Thoracic aorta (tissue), 2 donors: Measurements from ENCODE around the gene MAML3. TPM values are rescaled to one million over a fixed set of nuclear protein-coding genes. Genes with fewer than 3 reads are reported as not detected.

Experiments used
- ATAC-seq: fragments of 150-250 bp; one replicate; pipeline ENCODE4 v1.8.0; 2017; ENCODE audit warnings: low read depth; ENCODE audit not compliant: insufficient number of reproducible peaks, low FRiP score
- DNase-seq: peaks from one replicate; pipeline ENCODE4 v3.0.0-alpha.2; 2020; ENCODE audit warnings: low spot score
- H3K27ac ChIP-seq, 2 donors: fragments of 200-600 bp; sonication (generic); 1 replicate in 1 of 2; 2 replicates in 1 of 2; pipeline ENCODE4 v1.5.1; 2016; ENCODE audit warnings: mild to moderate bottlenecking in 2 of 2, moderate library complexity in 2 of 2
- H3K27me3 ChIP-seq: fragments of 200-600 bp; sonication (generic); replicated peaks from 2 replicates; pipeline ENCODE4 v1.6.0; 2016; ENCODE audit warnings: mild to moderate bottlenecking; ENCODE audit not compliant: insufficient read depth
- H3K36me3 ChIP-seq: fragments of 200-600 bp; sonication (generic); one replicate; pipeline ENCODE4 v1.5.1; 2016
- H3K4me1 ChIP-seq, 2 donors: fragments of 200-600 bp; sonication (generic); 1 replicate in 1 of 2; 2 replicates in 1 of 2; pipeline versions ENCODE4 v1.5.1 to v1.6.0; 2016; ENCODE audit warnings: low read depth in 2 of 2, mild to moderate bottlenecking in 1 of 2; ENCODE audit not compliant: control insufficient read depth in 1 of 2
- H3K4me3 ChIP-seq: fragments of 200-600 bp; sonication (generic); 2 replicates; pipeline ENCODE4 v1.5.1; 2016; ENCODE audit warnings: mild to moderate bottlenecking
- H3K9me3 ChIP-seq: fragments of 200-600 bp; sonication (generic); 2 replicates; pipeline ENCODE4 v1.5.1; 2016
- total RNA-seq, 2 donors: library from RNA; depleted of rRNA; stranded (reverse); fragments of >200 nt; gene quantifications; one replicate each; pipeline versions ENCODE4 v1.1.0 to v1.2.3, GENCODE V29; 2016
- TF ChIP-seq, protein P1 (sequence below): fragments of 200-600 bp; sonication (generic); IDR thresholded peaks from one replicate; pipeline ENCODE4 v1.5.1; 2019; ENCODE audit warnings: antibody characterized with exemption

Gene MAML3
- total RNA-seq, 2 donors from 2014 or later = 7.3 to 14.1 TPM

DNA sequence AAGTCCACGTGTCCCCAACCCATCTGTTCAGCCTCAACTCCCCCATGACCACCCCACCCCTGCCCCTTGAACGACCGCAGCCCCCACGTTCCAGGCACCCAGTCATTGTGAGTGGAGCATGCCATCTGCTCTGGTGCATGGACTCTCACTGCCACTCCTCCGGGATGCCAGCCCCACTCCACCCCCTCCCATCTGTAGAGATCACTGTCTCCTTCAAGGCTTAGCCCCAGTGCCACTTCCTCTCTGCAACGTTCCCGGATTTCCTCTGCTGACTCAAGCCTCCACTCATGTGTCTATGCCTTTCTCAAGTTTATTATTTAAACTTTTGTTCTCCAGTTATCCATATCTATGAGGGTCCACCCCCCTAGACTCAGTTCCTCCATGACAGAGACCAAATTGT lies 54.0 kb downstream of the MAML3 start:
- Histone ChIP-seq H3K27me3 (no peaks in the 10 kb centered on the region), H3K27ac (no peak overlapping the region), H3K4me1 (peaks cover 25 to 44% of the 10 kb centered on the region in 2 donors), H3K9me3 (no peaks in the 10 kb centered on the region), H3K4me3 (no peak overlapping the region), H3K36me3 (no peaks in the 10 kb centered on the region)
- no peak for DNase-seq
- TF ChIP-seq, protein P1, sequence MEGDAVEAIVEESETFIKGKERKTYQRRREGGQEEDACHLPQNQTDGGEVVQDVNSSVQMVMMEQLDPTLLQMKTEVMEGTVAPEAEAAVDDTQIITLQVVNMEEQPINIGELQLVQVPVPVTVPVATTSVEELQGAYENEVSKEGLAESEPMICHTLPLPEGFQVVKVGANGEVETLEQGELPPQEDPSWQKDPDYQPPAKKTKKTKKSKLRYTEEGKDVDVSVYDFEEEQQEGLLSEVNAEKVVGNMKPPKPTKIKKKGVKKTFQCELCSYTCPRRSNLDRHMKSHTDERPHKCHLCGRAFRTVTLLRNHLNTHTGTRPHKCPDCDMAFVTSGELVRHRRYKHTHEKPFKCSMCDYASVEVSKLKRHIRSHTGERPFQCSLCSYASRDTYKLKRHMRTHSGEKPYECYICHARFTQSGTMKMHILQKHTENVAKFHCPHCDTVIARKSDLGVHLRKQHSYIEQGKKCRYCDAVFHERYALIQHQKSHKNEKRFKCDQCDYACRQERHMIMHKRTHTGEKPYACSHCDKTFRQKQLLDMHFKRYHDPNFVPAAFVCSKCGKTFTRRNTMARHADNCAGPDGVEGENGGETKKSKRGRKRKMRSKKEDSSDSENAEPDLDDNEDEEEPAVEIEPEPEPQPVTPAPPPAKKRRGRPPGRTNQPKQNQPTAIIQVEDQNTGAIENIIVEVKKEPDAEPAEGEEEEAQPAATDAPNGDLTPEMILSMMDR = no peak
- no peak for ATAC-seq

DNA sequence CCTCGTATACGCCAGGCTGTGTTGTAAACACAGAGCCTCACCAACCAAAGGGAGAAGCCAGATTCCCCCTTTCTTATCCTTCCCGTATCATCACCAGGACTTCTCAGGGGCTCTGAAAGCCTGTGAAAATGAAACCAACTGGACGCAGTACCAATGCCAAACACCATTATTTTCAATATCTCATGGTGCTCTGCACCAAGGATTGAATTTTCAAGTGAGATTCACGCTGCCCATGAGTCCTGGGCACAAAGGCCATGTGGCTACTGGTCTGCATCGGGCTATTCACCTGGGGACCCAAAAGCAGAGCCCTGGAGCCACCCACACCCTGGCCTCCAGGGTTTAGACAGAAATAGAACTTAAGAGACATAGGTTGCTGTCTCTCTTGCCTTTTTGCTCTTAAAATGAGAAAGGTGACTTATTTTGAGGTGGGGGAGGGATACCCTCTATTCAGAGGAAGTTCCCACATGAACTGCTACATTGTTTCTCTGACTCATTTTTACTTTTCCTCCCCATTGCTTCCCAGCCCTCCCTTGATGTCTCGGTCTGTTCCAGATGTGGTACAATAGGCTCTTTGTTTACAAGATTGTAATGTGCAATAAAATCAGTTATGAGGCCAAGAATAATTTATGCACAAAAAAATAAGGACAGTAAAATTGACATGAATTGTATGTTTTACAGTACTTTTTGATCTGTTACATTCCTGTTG lies 55.4 kb downstream of the MAML3 start:
- TF ChIP-seq, protein P1 = no peak
- DNase-seq = no peak
- H3K27ac ChIP-seq = peak overlapping the region in 1 of 2 donors; percentile 34
- H3K4me3 ChIP-seq = peak overlapping the region; percentile 5
- no peaks in the 10 kb centered on the region for H3K27me3 ChIP-seq
- ATAC-seq = no peak
- H3K4me1 ChIP-seq = peaks cover 39 to 57% of the 10 kb centered on the region in 2 donors
- no peaks in the 10 kb centered on the region for H3K9me3 ChIP-seq
- no peaks in the 10 kb centered on the region for H3K36me3 ChIP-seq

DNA sequence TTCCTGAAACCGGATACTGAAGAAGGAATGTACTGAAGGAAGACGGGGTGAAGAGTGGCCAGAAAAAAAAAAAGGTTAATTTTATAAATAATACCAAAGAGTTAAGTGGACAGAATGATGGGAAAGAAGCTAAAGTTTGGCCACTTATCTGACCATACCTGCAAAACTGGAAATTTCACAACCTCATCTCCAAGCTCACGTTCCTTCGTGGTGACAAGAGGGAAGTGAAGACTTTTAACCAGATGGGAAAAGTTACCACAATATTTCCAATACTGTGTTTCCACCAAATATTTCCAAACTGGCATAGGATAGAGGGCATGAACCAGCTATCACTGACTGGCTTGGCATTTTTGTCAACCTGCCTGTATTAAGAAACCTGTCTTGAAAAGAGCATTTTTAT lies 56.4 kb downstream of the MAML3 start:
- Histone ChIP-seq H3K27ac (peak overlapping the region; percentile 61 to 67), H3K36me3 (no peaks in the 10 kb centered on the region), H3K4me3 (peak overlapping the region; percentile 46), H3K27me3 (no peaks in the 10 kb centered on the region), H3K4me1 (peaks cover 40 to 67% of the 10 kb centered on the region in 2 donors), H3K9me3 (no peaks in the 10 kb centered on the region)
- TF ChIP-seq, protein P1 = no peak
- DNase-seq (no peak), ATAC-seq (no peak)

DNA sequence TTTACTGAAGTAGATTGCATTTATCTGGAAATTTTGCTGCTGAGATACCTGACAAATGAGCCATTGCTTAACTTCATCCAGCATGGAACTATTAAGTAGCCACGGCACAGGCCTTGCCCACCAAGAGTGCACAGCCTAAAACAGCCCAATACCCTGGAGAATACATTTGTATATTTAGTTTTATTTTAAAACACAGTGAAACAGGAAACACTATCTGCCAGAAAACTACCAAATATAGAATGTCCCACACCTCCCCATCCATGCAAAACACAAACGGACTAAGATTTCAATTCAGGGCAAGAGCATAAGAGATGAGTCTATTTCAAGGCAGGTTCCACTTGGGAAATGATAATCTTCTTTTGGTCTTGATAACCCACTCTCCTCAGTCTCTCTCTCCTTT lies 57.1 kb downstream of the MAML3 start:
- H3K9me3 ChIP-seq = no peaks in the 10 kb centered on the region
- peak overlapping the region; percentile 46 for H3K4me3 ChIP-seq
- TF ChIP-seq, protein P1 = no peak
- H3K27ac ChIP-seq = peak overlapping the region; percentile 61 to 67
- DNase-seq = no peak
- ATAC-seq = no peak
- no peaks in the 10 kb centered on the region for H3K36me3 ChIP-seq
- H3K27me3 ChIP-seq = no peaks in the 10 kb centered on the region
- H3K4me1 ChIP-seq = peaks cover 40 to 71% of the 10 kb centered on the region in 2 donors

DNA sequence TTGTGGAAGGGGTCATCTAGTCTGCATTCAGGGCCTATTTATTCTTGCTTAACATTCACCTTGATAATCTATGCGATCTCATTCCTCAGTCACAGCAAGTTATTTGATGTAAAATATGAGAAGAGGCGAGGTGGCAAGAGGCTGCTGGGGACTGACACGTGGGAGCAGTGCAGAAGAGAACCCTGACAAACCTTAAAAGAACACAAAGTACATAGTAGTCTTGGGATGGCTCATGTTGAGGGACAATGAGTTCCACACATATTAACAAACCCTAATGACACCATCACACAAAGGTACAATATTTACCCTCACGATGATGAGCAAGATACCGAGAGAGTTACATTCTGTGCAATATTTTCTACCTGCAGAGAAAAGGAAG lies 57.5 kb downstream of the MAML3 start:
- peaks cover 43 to 74% of the 10 kb centered on the region in 2 donors for H3K4me1 ChIP-seq
- TF ChIP-seq, protein P1 = no peak
- H3K9me3 ChIP-seq = no peaks in the 10 kb centered on the region
- H3K27me3 ChIP-seq = no peaks in the 10 kb centered on the region
- H3K27ac ChIP-seq = peak overlapping the region; percentile 61 to 67
- no peak for DNase-seq
- H3K4me3 ChIP-seq = no peak overlapping the region
- no peaks in the 10 kb centered on the region for H3K36me3 ChIP-seq
- ATAC-seq = no peak
